ENCODE data around the gene TLR3.
"Not testable (repeated sequence)": the region's sequence is repeated elsewhere in the genome, so short reads cannot be mapped to it uniquely, and the experiment has no call there.

TLR3 gene

GRCh38 chr4:186033027-186033426, 35.9 kb upstream of the TLR3 start:
- no peak for TF ChIP-seq ZNF274 (IDR thresholded peaks at IDR 0.05; ENCODE audit: low read depth, low read length)
- no peak overlapping the region for H3K4me3 ChIP-seq (ENCODE audit: low read length)

- H3K4me3 ChIP-seq (ENCODE audit: low read length), result not testable (repeated sequence)
Measured at GRCh38 chr4:186034613-186035012, 34.3 kb upstream of the TLR3 start.

- no peak overlapping the region for H3K4me3 ChIP-seq (ENCODE audit: low read length)
- TF ChIP-seq ZNF274 (IDR thresholded peaks at IDR 0.05; ENCODE audit: low read depth, low read length), result no peak
Measured at GRCh38 chr4:186036976-186037581, 31.9 kb upstream of the TLR3 start.

GRCh38 chr4:186037692-186038658, 31.0 kb upstream of the TLR3 start:
- no peak for TF ChIP-seq ZNF274 (IDR thresholded peaks at IDR 0.05; ENCODE audit: low read depth, low read length)
- no peak overlapping the region for H3K4me3 ChIP-seq (ENCODE audit: low read length)

DNA sequence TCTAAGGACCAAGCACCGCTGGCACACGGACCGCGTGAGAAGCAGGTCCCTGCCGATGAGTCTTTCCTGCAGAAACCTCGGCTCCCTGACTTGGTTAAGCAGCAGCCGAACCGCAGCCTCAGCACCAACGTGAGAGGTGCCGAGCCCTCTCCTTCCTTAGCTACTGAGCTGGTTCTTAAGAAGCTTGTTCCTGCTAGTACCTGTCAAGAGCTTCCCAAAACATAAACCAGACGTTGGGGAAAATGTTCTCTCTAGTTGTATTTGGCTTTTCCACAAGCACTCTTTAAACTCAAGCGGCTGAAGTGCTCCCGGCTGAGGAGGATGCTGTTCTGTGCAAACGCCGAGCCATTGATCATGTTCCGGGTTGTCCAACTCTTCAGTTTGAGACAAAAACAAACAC, 29.3 kb upstream of the TLR3 start:
- no peak for TF ChIP-seq ZNF274 (IDR thresholded peaks at IDR 0.05; ENCODE audit: low read depth, low read length)
- H3K4me3 ChIP-seq (ENCODE audit: low read length), result no peak overlapping the region

GRCh38 chr4:186040316-186040715, 28.6 kb upstream of the TLR3 start:
- H3K4me3 ChIP-seq (ENCODE audit: low read length), result no peak overlapping the region
- no peak for TF ChIP-seq ZNF274 (IDR thresholded peaks at IDR 0.05; ENCODE audit: low read depth, low read length)

- H3K4me3 ChIP-seq (ENCODE audit: low read length), result not testable (repeated sequence)
Measured at GRCh38 chr4:186047501-186047900, 21.5 kb upstream of the TLR3 start.

- H3K4me3 ChIP-seq (ENCODE audit: low read length), result not testable (repeated sequence)
Measured at GRCh38 chr4:186050135-186050534, 18.8 kb upstream of the TLR3 start.

DNA sequence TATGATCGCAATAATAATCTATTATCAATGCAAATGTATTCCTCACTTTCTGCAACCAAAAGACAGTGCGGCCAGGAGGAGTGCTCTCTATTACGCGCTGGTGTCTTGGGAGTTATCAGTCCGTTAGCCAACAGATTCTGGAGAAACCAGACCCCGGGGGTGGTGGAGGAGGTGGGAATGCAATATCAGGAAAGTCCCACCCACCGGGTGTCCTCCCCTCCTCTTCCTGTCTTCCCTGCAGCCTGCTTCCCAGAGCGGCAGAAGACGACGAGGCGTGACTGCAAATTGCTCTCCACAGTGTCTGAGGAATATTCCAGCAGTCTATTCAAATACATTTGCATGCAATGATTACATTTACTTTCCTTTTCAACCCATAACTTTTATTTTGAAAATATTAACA, 17.9 kb upstream of the TLR3 start:
- no peak for TF ChIP-seq ZNF274 (IDR thresholded peaks at IDR 0.05; ENCODE audit: low read depth, low read length)
- no peak overlapping the region for H3K4me3 ChIP-seq (ENCODE audit: low read length)

DNA sequence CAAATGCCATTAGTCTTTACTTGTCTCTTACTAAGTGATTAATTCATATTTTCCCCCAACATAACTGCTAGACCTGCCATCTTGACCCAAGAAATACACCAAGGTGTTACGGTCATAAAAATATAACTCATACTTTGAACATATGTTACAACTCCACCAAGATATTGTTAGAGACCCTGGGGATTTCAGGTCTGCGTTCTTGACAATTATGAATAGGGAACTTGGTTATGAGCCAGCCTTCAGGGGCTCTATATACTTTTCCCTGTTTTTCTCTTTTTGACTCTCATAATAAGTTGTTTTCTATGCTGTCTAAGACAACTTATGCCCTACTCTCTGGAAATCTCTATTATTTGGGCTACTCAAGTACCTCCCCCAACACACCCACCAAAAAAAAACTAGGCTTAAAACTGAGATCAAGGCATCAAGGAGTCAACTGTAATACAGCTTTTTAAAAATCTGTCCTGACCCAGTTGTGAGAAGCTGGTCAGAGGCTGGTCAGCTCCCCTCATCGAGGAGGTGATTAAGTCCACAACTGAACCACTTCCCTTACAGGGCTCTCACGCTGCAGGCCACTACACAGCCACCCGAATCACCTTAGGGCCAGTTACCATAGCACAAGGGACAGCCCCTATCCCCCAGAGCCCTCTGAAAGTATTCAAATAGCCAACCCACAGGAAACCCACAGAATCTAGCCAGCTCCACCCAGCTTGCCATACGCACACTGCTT, 10.5 kb upstream of the TLR3 start:
- H3K4me3 ChIP-seq (ENCODE audit: low read length), result no peak overlapping the region
- no peak for TF ChIP-seq ZNF274 (IDR thresholded peaks at IDR 0.05; ENCODE audit: low read depth, low read length)

GRCh38 chr4:186058980-186059316, 10.0 kb upstream of the TLR3 start:
- no peak overlapping the region for H3K4me3 ChIP-seq (ENCODE audit: low read length)
- no peak for TF ChIP-seq ZNF274 (IDR thresholded peaks at IDR 0.05; ENCODE audit: low read depth, low read length)

- H3K4me3 ChIP-seq (ENCODE audit: low read length), result no peak overlapping the region
- no peak for TF ChIP-seq ZNF274 (IDR thresholded peaks at IDR 0.05; ENCODE audit: low read depth, low read length)
Measured at GRCh38 chr4:186061921-186062320, 7.0 kb upstream of the TLR3 start.

GRCh38 chr4:186067757-186068385, 1.1 kb upstream of the TLR3 start:
- no peak for TF ChIP-seq ZNF274 (IDR thresholded peaks at IDR 0.05; ENCODE audit: low read depth, low read length)
- no peak overlapping the region for H3K4me3 ChIP-seq (ENCODE audit: low read length)

GRCh38 chr4:186069729-186070128, 773 bp downstream of the TLR3 start:
- TF ChIP-seq ZNF274 (IDR thresholded peaks at IDR 0.05; ENCODE audit: low read depth, low read length), result no peak
- no peak overlapping the region for H3K4me3 ChIP-seq (ENCODE audit: low read length)

DNA sequence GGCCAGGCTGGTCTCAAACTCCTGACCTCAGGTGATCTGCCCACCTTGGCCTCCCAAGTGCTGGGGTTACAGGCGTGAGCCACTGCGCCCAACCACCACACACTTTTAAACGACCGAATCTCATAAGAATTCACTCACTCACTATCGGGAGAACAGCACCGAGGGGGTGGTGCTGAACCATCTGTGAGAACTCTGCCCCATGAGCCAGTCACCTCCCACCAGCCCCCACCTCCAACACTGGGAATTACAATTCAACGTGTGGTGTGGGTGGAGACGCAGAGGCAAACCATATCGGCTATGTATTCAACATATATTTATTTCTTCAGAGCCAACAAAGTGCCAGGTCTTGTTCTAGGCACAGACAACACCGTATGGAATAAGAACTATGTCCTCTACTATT, 3.6 kb downstream of the TLR3 start:
- no peak overlapping the region for H3K4me3 ChIP-seq (ENCODE audit: low read length)
- TF ChIP-seq ZNF274 (IDR thresholded peaks at IDR 0.05; ENCODE audit: low read depth, low read length), result no peak
